GM12878 (cell line): Measurements from ENCODE around the gene BRAT1. TPM values are rescaled to one million over a fixed set of nuclear protein-coding genes. Genes with fewer than 3 reads are reported as not detected.

Source experiments
- ATAC-seq: fragments of 200-7000 bp; cut with Tn5 transposase; 3 replicates; pipeline ENCODE4 v1.9.1; 2020; ENCODE audit warnings: mild to moderate bottlenecking, moderate library complexity
- BruUV-seq: library from RNA; stranded (reverse); fragments of 400-500 nt; replicated peaks from 2 replicates; lab custom pipeline; 2021; lab: Mats Ljungman, UMichigan
- CTCF ChIA-PET: fragments of 300-600 bp; sonication (Branson Sonifier 250); formaldehyde crosslinking; extraction: SDS; loops from one replicate; lab custom pipeline; 2021; ENCODE audit warnings: inconsistent platforms; lab: Yijun Ruan, JAX
- POLR2A ChIA-PET: fragments of 350-600 bp; formaldehyde crosslinking; extraction: SDS; loops from one replicate; lab custom pipeline; 2021; ENCODE audit warnings: inconsistent platforms; lab: Charles Lee
- RAD21 ChIA-PET: fragments of 300-600 bp; sonication (Branson Sonifier 250); formaldehyde crosslinking; loops from one replicate; lab custom pipeline; 2023; ENCODE audit warnings: antibody characterized with exemption; ENCODE audit not compliant: unreplicated experiment; lab: Charles Lee
- SMC1A ChIA-PET: fragments of 300-600 bp; sonication (Branson Sonifier 250); formaldehyde crosslinking; loops from one replicate; lab custom pipeline; 2023; ENCODE audit not compliant: unreplicated experiment, uncharacterized antibody; lab: Charles Lee
- DNase-seq: peaks from one replicate; pipeline ENCODE4 v3.0.0-alpha.2; 2011; ENCODE audit warnings: low read depth, low spot score
- FAIRE-seq: peaks from 3 replicates; lab custom pipeline; 2011; peaks lifted over from hg19 to GRCh38; lab: Jason Lieb, UNC
- H2AFZ ChIP-seq: 2 replicates; pipeline ENCODE4 v1.6.0; 2011; ENCODE audit warnings: low read depth, low read length, control low read depth; ENCODE audit not compliant: control insufficient read depth
- H3K27ac ChIP-seq: 2 replicates; pipeline ENCODE4 v1.5.1; 2011; ENCODE audit warnings: control low read depth; ENCODE audit not compliant: control insufficient read depth, insufficient read depth
- H3K27me3 ChIP-seq, 2 experiments: replicated peaks in 1 of 2; 2 replicates each; pipeline versions ENCODE4 v1.6.0 to v1.6.1; 2011; ENCODE audit warnings: low read length in 1 of 2; ENCODE audit not compliant: control insufficient read depth in 2 of 2, insufficient read depth in 2 of 2
- H3K36me3 ChIP-seq, 2 experiments: 2 replicates each; pipeline ENCODE4 v1.5.1; 2011; ENCODE audit warnings: low read length in 1 of 2; ENCODE audit not compliant: control insufficient read depth in 2 of 2, insufficient read depth in 2 of 2
- H3K4me1 ChIP-seq: 2 replicates; pipeline ENCODE4 v1.6.1; 2011; ENCODE audit warnings: mild to moderate bottlenecking, low read length, moderate library complexity, mixed read lengths; ENCODE audit not compliant: control insufficient read depth, insufficient read depth
- H3K4me2 ChIP-seq: 2 replicates; pipeline ENCODE4 v1.6.0; 2011; ENCODE audit warnings: control low read depth; ENCODE audit not compliant: control insufficient read depth, insufficient read depth
- H3K4me3 ChIP-seq: fragments of 200-600 bp; sonication (generic); 2 replicates; pipeline ENCODE4 v1.5.1; 2016
- H3K79me2 ChIP-seq: 2 replicates; pipeline ENCODE4 v1.6.0; 2011; ENCODE audit warnings: low read length; ENCODE audit not compliant: control insufficient read depth, insufficient read depth
- H3K9ac ChIP-seq: 2 replicates; pipeline ENCODE4 v1.8.0; 2011; ENCODE audit warnings: low read length, control low read depth, mixed read lengths; ENCODE audit not compliant: control insufficient read depth, insufficient read depth
- H3K9me3 ChIP-seq: replicated peaks from 3 replicates; pipeline ENCODE4 v1.5.1; 2011; ENCODE audit warnings: mild to moderate bottlenecking, low read length; ENCODE audit not compliant: control insufficient read depth, insufficient read depth
- H4K20me1 ChIP-seq: 2 replicates; pipeline ENCODE4 v1.6.0; 2011; ENCODE audit not compliant: control insufficient read depth, insufficient read depth
- BRCA1 ChIP-seq: IDR thresholded peaks from 2 replicates; pipeline ENCODE4 v1.6.1; 2011; ENCODE audit warnings: low read depth, low read length, improper control_type of control experiment
- CHD1 ChIP-seq: IDR thresholded peaks from 2 replicates; pipeline ENCODE4 v1.6.1; 2012; ENCODE audit warnings: low read depth, low read length, improper control_type of control experiment
- ELK1 ChIP-seq: IDR thresholded peaks from 2 replicates; pipeline ENCODE4 v1.6.1; 2012; ENCODE audit warnings: low read depth, low read length, improper control_type of control experiment
- RFX5 ChIP-seq: IDR thresholded peaks from 2 replicates; pipeline ENCODE4 v1.6.1; 2011; ENCODE audit warnings: low read depth, low read length, improper control_type of control experiment
- SKIL ChIP-seq: fragments of 450-650 bp; IDR thresholded peaks from 2 replicates; pipeline ENCODE4 v1.6.1; 2017; ENCODE audit warnings: mild to moderate bottlenecking, low read depth, inconsistent platforms; ENCODE audit not compliant: poor library complexity, severe bottlenecking
- TAF1 ChIP-seq: IDR thresholded peaks from 2 replicates; pipeline ENCODE4 v1.6.1; 2011; ENCODE audit warnings: mild to moderate bottlenecking, low read depth, low read length, borderline replicate concordance
- USF1 ChIP-seq: IDR thresholded peaks from 2 replicates; pipeline ENCODE4 v1.6.1; 2011; ENCODE audit warnings: borderline replicate concordance, low read depth, mild to moderate bottlenecking, moderate library complexity, mixed read lengths, low read length; ENCODE audit not compliant: insufficient read depth; ENCODE audit errors: extremely low read length
- ZBTB40 ChIP-seq: fragments of 450-650 bp; IDR thresholded peaks from 2 replicates; pipeline ENCODE4 v1.6.1; 2016; ENCODE audit warnings: mild to moderate bottlenecking, moderate library complexity, borderline replicate concordance
- ZNF274 ChIP-seq: IDR thresholded peaks from one replicate; pipeline ENCODE4 v1.8.0; 2011; ENCODE audit not compliant: insufficient read length, insufficient read depth
- ZNF384 ChIP-seq: IDR thresholded peaks from 2 replicates; pipeline ENCODE4 v1.6.1; 2012; ENCODE audit warnings: low read depth, mild to moderate bottlenecking, low read length, improper control_type of control experiment, borderline replicate concordance
- WGBS: methylation state at CpG from one replicate; pipeline ENCODE4 v1.1.6; 2016; ENCODE audit warnings: low lambda C conversion rate; ENCODE audit not compliant: insufficient replicate concordance, insufficient coverage; ENCODE audit errors: missing lambda C conversion rate; 5-methylcytosine and 5-hydroxymethylcytosine counted together
- in situ Hi-C: fragments of 300-500 bp; cut with MboI; formaldehyde crosslinking; loops from 9 replicates; pipeline ENCODE4 v1.14.3; 2018; ENCODE audit warnings: mixed read lengths
- intact Hi-C: fragments of 100-400 bp; cut with micrococcal nuclease; formaldehyde crosslinking; loops from one replicate; pipeline ENCODE4 v1.14.2; 2022; ENCODE audit not compliant: unreplicated experiment
- polyA plus RNA-seq, 11 experiments: library from polyadenylated mRNA; depleted of rRNA in 4 of 11; unstranded in 6 of 11; stranded (reverse) in 5 of 11; fragments of >200 nt; fragmentation: Nextera tagmentation in 4 of 11; fragmentation: Illumina TruSeq in 1 of 11; extraction: Ambion mirVana in 4 of 11; extraction: Trizol in 1 of 11; gene quantifications; 1 replicate in 1 of 11; 2 replicates in 10 of 11; pipeline versions ENCODE4 v1.2.1 to v1.2.3, GENCODE V29; 2011 to 2016; ENCODE audit warnings: inconsistent platforms in 2 of 11, missing spikeins in 2 of 11, low read depth in 1 of 11
- total RNA-seq, 4 experiments: library from RNA; depleted of rRNA in 3 of 4; stranded (reverse); fragments of >200 nt in 3 of 4; fragmentation: Illumina TruSeq in 1 of 4; extraction: Trizol in 1 of 4; gene quantifications; 2 replicates each; pipeline versions ENCODE4 v1.2.1 to v1.2.3, GENCODE V29; 2013 to 2021

Gene BRAT1
- total and polyA plus RNA-seq, 10 of the 15 experiments (the other 5 are each of a cell fraction or from before 2014, with no cell fraction given) = 0.13 to 53.3 (median 16.0) TPM

GRCh38 chr7:2537981-2538851 is 17.1 kb downstream of the BRAT1 start:
- Histone ChIP-seq H3K4me1 (no peaks in the 10 kb centered on the region), H3K4me2 (no peak overlapping the region), H3K9ac (no peak overlapping the region), H3K79me2 (no peaks in the 10 kb centered on the region), H3K4me3 (no peak overlapping the region), H4K20me1 (no peaks in the 10 kb centered on the region), H3K27ac (no peak overlapping the region), H3K36me3 (peaks cover 0 to 16% of the 10 kb centered on the region in 2 experiments; a peak in 2 of 4 replicates), H3K27me3 (no peaks in the 10 kb centered on the region), H3K9me3 (no peaks in the 10 kb centered on the region), H2AFZ (no peak overlapping the region)
- TF ChIP-seq ZNF274 (no peak), ZNF384 (no peak), SKIL (no peak), TAF1 (no peak), USF1 (no peak), RFX5 (no peak), CHD1 (no peak), ELK1 (no peak), BRCA1 (no peak), ZBTB40 (no peak)
- in situ Hi-C loops = no loop called here
- DNase-seq (no peak), ATAC-seq (no peak), FAIRE-seq (no peak)
- intact Hi-C loops = no loop called here
- TSS peak; percentile 68 for BruUV-seq
- ChIA-PET POLR2A (no interaction called here), SMC1A (no interaction called here), CTCF (no interaction called here), RAD21 (no interaction called here)
- 94% methylated on average over 47 of the region's 47 CpGs for WGBS
